A549 (cell line): ENCODE data around the gene ABCC6. TPM values are rescaled to one million over a fixed set of nuclear protein-coding genes. Genes with fewer than 3 reads are reported as not detected.

Source experiments
- ATAC-seq, 2 experiments: fragments of 200-7000 bp in 1 of 2; fragments of >200 bp in 1 of 2; cut with Nextera tagmentation in 1 of 2; cut with Tn5 transposase in 1 of 2; 3 replicates each; pipeline versions ENCODE4 v1.8.0 to v1.9.1; 2018 to 2020; ENCODE audit warnings: mild to moderate bottlenecking in 1 of 2, moderate library complexity in 1 of 2
- CTCF ChIA-PET: fragments of 300-600 bp; sonication (Branson Sonifier 250); formaldehyde crosslinking; extraction: SDS; loops from one replicate; lab custom pipeline; 2021; ENCODE audit warnings: antibody characterized with exemption, inconsistent platforms; lab: Yijun Ruan, JAX
- POLR2A ChIA-PET: fragments of 350-600 bp; formaldehyde crosslinking; extraction: SDS; loops from one replicate; lab custom pipeline; 2021; ENCODE audit warnings: antibody characterized with exemption, inconsistent platforms; lab: Yijun Ruan, JAX
- DNase-seq, 2 experiments: peaks; one replicate each; pipeline versions ENCODE4 v3.0.0 to v3.0.0-alpha.2; 2011 to 2016; ENCODE audit warnings: low read depth in 1 of 2, low spot score in 1 of 2
- FAIRE-seq: peaks from 2 replicates; lab custom pipeline; 2011; peaks lifted over from hg19 to GRCh38; lab: Jason Lieb, UNC
- H3K27ac ChIP-seq, 2 experiments: fragments of >200 bp; sonication (Bioruptor Twin); formaldehyde crosslinking; 3 replicates each; pipeline ENCODE4 v1.5.1; 2016 to 2017
- H3K4me1 ChIP-seq: fragments of >200 bp; sonication (Bioruptor Twin); formaldehyde crosslinking; 3 replicates; pipeline ENCODE4 v1.6.1; 2016
- H3K4me2 ChIP-seq: fragments of >200 bp; sonication (Bioruptor Twin); formaldehyde crosslinking; 3 replicates; pipeline ENCODE4 v1.6.1; 2016
- H3K4me3 ChIP-seq: fragments of >200 bp; sonication (Bioruptor Twin); formaldehyde crosslinking; 3 replicates; pipeline ENCODE4 v1.5.1; 2016
- H3K9me3 ChIP-seq: fragments of >200 bp; sonication (Bioruptor Twin); formaldehyde crosslinking; 3 replicates; pipeline ENCODE4 v1.6.1; 2016
- BHLHE40 ChIP-seq: IDR thresholded peaks from 2 replicates; pipeline ENCODE4 v1.6.1; 2012; ENCODE audit warnings: low read depth, low read length, inconsistent platforms
- CBX2 ChIP-seq: fragments of 200-600 bp; sonication (generic); IDR thresholded peaks from 2 replicates; pipeline ENCODE4 v1.6.1; 2016; ENCODE audit warnings: low read depth, mild to moderate bottlenecking, borderline replicate concordance
- CEBPB ChIP-seq, 2 experiments: fragments of >200 bp in 1 of 2; sonication (Bioruptor Twin) in 1 of 2; formaldehyde crosslinking in 1 of 2; IDR thresholded peaks; 2 replicates each; pipeline ENCODE4 v1.6.1; 2012 to 2016
- CHD2 ChIP-seq: fragments of 150-350 bp; IDR thresholded peaks from 2 replicates; pipeline ENCODE4 v1.6.1; 2014; ENCODE audit warnings: low read length; ENCODE audit not compliant: partially characterized antibody
- CHD4 ChIP-seq: fragments of 200-600 bp; sonication (generic); IDR thresholded peaks from 2 replicates; pipeline ENCODE4 v1.6.1; 2016; ENCODE audit warnings: antibody characterized with exemption, mild to moderate bottlenecking, borderline replicate concordance
- EHMT2 ChIP-seq: fragments of 200-600 bp; sonication (generic); IDR thresholded peaks from 2 replicates; pipeline ENCODE4 v1.6.1; 2016; ENCODE audit warnings: antibody characterized with exemption, low read depth, mild to moderate bottlenecking, moderate library complexity
- JUNB ChIP-seq: fragments of >200 bp; sonication (Bioruptor Twin); formaldehyde crosslinking; IDR thresholded peaks from 2 replicates; pipeline ENCODE4 v1.6.1; 2016
- KDM5A ChIP-seq: fragments of 200-600 bp; sonication (generic); IDR thresholded peaks from 2 replicates; pipeline ENCODE4 v1.6.1; 2016; ENCODE audit warnings: antibody characterized with exemption, mild to moderate bottlenecking
- MAZ ChIP-seq: fragments of 150-350 bp; IDR thresholded peaks from 2 replicates; pipeline ENCODE4 v1.6.1; 2014; ENCODE audit warnings: antibody characterized with exemption, low read depth, low read length, borderline replicate concordance
- PHF8 ChIP-seq: fragments of 200-600 bp; sonication (generic); IDR thresholded peaks from 2 replicates; pipeline ENCODE4 v1.6.1; 2016; ENCODE audit warnings: low read depth, mild to moderate bottlenecking, antibody characterized with exemption, moderate library complexity, borderline replicate concordance
- RCOR1 ChIP-seq: fragments of 150-350 bp; IDR thresholded peaks from 2 replicates; pipeline ENCODE4 v1.6.1; 2014; ENCODE audit warnings: antibody characterized with exemption, low read length, low read depth
- SREBF2 ChIP-seq: fragments of 450-650 bp; IDR thresholded peaks from 2 replicates; pipeline ENCODE4 v1.6.1; 2014; ENCODE audit warnings: mild to moderate bottlenecking, moderate library complexity
- TFCP2L1 ChIP-seq: fragments of 250-450 bp; sonication (Bioruptor Pico); IDR thresholded peaks from 2 replicates; pipeline ENCODE4 v1.5.0; 2021; ENCODE audit warnings: mild to moderate bottlenecking
- TP53 ChIP-seq: fragments of 250-450 bp; sonication (Bioruptor Pico); IDR thresholded peaks from 2 replicates; pipeline ENCODE4 v1.5.0; 2021; ENCODE audit warnings: mild to moderate bottlenecking, moderate library complexity
- WGBS: methylation state at CpG from one replicate; pipeline ENCODE4 v1.1.6; 2017; ENCODE audit errors: missing lambda C conversion rate; 5-methylcytosine and 5-hydroxymethylcytosine counted together
- polyA plus RNA-seq, 4 experiments: library from polyadenylated mRNA; depleted of rRNA in 3 of 4; stranded (reverse); fragments of >200 nt; fragmentation: RNase III in 1 of 4; extraction: RNeasy Plus Mini Kit Qiagen cat#74134 plus additional on column Dnase treatment in 1 of 4; gene quantifications; 2 replicates in 3 of 4; 3 replicates in 1 of 4; pipeline ENCODE4 v1.2.3, GENCODE V29; 2011 to 2017
- TF ChIP-seq, protein P1 (sequence below): fragments of >200 bp; sonication (Bioruptor Twin); formaldehyde crosslinking; IDR thresholded peaks from 2 replicates; pipeline ENCODE4 v1.6.1; 2016
- TF ChIP-seq, protein P2 (sequence below): fragments of 450-650 bp; IDR thresholded peaks from 2 replicates; pipeline ENCODE4 v1.6.1; 2014; ENCODE audit warnings: antibody characterized with exemption
- TF ChIP-seq, protein P3 (sequence below): IDR thresholded peaks from 2 replicates; pipeline ENCODE4 v1.6.1; 2012; ENCODE audit warnings: low read depth, borderline replicate concordance
- TF ChIP-seq, protein P4 (sequence below): fragments of 200-600 bp; sonication (generic); IDR thresholded peaks from 2 replicates; pipeline ENCODE4 v1.6.1; 2016; ENCODE audit warnings: antibody characterized with exemption, mild to moderate bottlenecking, moderate library complexity
- TF ChIP-seq, protein P5 (sequence below): fragments of 250-450 bp; sonication (Bioruptor Pico); IDR thresholded peaks from 2 replicates; pipeline ENCODE4 v1.5.0; 2021; ENCODE audit warnings: mild to moderate bottlenecking, moderate library complexity, borderline replicate concordance
- TF ChIP-seq, protein P6 (sequence below): IDR thresholded peaks from 2 replicates; pipeline ENCODE4 v1.6.1; 2012

ABCC6 gene
- polyA plus RNA-seq, 2 of the 4 experiments (the other 2 are of a cell fraction): 3.6 to 5.0 TPM

DNA sequence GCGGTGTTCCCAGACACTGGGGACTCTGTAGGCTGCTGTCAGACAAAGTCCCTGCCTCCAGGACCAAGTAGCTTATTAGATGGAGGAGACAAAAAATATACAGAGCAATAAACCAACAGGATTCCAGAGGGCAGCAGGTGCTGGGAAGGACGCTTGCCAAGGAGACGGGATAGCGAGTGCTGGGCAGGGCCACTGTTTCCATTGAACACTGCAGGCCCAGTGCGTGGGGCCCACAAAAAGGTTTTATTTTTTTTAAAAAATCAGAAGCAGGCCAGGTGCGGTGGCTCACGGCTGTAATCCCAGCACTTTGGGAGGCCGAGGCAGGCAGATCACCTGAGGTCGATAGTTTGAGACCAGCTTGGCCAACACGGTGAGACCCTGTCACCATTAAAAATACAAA lies 84.2 kb downstream of the ABCC6 start:
- WGBS: 94% methylated on average over 10 of the region's 10 CpGs
- H3K4me3 ChIP-seq: no peak overlapping the region
- ATAC-seq: no peak
- CTCF ChIA-PET: interaction anchor here (1.4 kb wide), 1 partner anchor 12 kb away, joined by 5 read pairs; no protein-coding TSS in a partner anchor
- no peak for DNase-seq
- FAIRE-seq: no peak
- H3K4me1 ChIP-seq: peaks cover 16% of the 10 kb centered on the region
- no peak for TF ChIP-seq SREBF2
- no peak for TF ChIP-seq CBX2
- no peak for TF ChIP-seq JUNB
- TF ChIP-seq MAZ: no peak
- TF ChIP-seq, protein P1, sequence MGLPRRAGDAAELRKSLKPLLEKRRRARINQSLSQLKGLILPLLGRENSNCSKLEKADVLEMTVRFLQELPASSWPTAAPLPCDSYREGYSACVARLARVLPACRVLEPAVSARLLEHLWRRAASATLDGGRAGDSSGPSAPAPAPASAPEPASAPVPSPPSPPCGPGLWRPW: no peak
- TF ChIP-seq, protein P2, sequence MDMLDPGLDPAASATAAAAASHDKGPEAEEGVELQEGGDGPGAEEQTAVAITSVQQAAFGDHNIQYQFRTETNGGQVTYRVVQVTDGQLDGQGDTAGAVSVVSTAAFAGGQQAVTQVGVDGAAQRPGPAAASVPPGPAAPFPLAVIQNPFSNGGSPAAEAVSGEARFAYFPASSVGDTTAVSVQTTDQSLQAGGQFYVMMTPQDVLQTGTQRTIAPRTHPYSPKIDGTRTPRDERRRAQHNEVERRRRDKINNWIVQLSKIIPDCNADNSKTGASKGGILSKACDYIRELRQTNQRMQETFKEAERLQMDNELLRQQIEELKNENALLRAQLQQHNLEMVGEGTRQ: no peak
- TF ChIP-seq, protein P3, sequence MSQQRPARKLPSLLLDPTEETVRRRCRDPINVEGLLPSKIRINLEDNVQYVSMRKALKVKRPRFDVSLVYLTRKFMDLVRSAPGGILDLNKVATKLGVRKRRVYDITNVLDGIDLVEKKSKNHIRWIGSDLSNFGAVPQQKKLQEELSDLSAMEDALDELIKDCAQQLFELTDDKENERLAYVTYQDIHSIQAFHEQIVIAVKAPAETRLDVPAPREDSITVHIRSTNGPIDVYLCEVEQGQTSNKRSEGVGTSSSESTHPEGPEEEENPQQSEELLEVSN: no peak
- TF ChIP-seq BHLHE40: no peak
- TF ChIP-seq RCOR1: no peak
- TF ChIP-seq, protein P4, sequence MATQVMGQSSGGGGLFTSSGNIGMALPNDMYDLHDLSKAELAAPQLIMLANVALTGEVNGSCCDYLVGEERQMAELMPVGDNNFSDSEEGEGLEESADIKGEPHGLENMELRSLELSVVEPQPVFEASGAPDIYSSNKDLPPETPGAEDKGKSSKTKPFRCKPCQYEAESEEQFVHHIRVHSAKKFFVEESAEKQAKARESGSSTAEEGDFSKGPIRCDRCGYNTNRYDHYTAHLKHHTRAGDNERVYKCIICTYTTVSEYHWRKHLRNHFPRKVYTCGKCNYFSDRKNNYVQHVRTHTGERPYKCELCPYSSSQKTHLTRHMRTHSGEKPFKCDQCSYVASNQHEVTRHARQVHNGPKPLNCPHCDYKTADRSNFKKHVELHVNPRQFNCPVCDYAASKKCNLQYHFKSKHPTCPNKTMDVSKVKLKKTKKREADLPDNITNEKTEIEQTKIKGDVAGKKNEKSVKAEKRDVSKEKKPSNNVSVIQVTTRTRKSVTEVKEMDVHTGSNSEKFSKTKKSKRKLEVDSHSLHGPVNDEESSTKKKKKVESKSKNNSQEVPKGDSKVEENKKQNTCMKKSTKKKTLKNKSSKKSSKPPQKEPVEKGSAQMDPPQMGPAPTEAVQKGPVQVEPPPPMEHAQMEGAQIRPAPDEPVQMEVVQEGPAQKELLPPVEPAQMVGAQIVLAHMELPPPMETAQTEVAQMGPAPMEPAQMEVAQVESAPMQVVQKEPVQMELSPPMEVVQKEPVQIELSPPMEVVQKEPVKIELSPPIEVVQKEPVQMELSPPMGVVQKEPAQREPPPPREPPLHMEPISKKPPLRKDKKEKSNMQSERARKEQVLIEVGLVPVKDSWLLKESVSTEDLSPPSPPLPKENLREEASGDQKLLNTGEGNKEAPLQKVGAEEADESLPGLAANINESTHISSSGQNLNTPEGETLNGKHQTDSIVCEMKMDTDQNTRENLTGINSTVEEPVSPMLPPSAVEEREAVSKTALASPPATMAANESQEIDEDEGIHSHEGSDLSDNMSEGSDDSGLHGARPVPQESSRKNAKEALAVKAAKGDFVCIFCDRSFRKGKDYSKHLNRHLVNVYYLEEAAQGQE: no peak
- TF ChIP-seq TFCP2L1 (CRISPR knock-in tag): no peak
- no peak for TF ChIP-seq PHF8
- no peak for TF ChIP-seq KDM5A
- TF ChIP-seq, protein P5, sequence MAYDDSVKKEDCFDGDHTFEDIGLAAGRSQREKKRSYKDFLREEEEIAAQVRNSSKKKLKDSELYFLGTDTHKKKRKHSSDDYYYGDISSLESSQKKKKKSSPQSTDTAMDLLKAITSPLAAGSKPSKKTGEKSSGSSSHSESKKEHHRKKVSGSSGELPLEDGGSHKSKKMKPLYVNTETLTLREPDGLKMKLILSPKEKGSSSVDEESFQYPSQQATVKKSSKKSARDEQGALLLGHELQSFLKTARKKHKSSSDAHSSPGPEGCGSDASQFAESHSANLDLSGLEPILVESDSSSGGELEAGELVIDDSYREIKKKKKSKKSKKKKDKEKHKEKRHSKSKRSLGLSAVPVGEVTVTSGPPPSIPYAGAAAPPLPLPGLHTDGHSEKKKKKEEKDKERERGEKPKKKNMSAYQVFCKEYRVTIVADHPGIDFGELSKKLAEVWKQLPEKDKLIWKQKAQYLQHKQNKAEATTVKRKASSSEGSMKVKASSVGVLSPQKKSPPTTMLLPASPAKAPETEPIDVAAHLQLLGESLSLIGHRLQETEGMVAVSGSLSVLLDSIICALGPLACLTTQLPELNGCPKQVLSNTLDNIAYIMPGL (CRISPR knock-in tag): no peak
- TF ChIP-seq TP53: no peak
- TF ChIP-seq CEBPB (IDR thresholded peaks at IDR 0.05): no peak
- no peak for TF ChIP-seq CHD2
- TF ChIP-seq EHMT2: no peak
- no peak for TF ChIP-seq CHD4
- TF ChIP-seq, protein P6, sequence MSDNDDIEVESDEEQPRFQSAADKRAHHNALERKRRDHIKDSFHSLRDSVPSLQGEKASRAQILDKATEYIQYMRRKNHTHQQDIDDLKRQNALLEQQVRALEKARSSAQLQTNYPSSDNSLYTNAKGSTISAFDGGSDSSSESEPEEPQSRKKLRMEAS: no peak
- no peaks in the 10 kb centered on the region for H3K9me3 ChIP-seq
- no peak overlapping the region for H3K27ac ChIP-seq
- POLR2A ChIA-PET: no interaction called here
- H3K4me2 ChIP-seq: no peak overlapping the region
